ENCODE data around the gene TBC1D8.

TBC1D8 gene

DNA sequence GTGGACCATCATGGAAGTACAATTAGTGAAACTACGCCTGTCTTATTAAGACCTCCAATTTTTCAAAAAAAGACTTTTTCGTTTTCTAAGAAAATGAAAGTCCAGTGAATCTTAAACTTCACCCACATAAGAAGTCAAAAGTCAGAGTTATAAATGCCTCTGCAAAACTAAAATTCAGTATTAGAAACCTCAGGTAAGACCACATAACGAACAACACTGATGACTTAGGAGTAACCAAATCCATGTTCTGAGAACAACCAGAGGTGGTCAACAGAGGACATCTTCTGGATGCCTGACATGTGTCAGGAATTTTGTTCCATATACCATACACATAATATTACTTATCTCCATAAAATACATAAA, 86.7 kb downstream of the TBC1D8 start:
- ATAC-seq, result no peak
- TF ChIP-seq ZNF70 (CRISPR knock-in tag; IDR thresholded peaks at IDR 0.05), result no peak
- TF ChIP-seq ESRRG (CRISPR knock-in tag; IDR thresholded peaks at IDR 0.05), result no peak
- no peak for TF ChIP-seq TOX (CRISPR knock-in tag; IDR thresholded peaks at IDR 0.05; ENCODE audit: borderline replicate concordance)
- no peak for TF ChIP-seq ZNF8 (CRISPR knock-in tag; IDR thresholded peaks at IDR 0.05)
- no peak for TF ChIP-seq ZNF565 (CRISPR knock-in tag; conservative IDR thresholded peaks at IDR 0.05; ENCODE audit: low read depth)
- no peak for TF ChIP-seq ZFP3 (CRISPR knock-in tag; IDR thresholded peaks at IDR 0.05)
- TF ChIP-seq, protein P1, sequence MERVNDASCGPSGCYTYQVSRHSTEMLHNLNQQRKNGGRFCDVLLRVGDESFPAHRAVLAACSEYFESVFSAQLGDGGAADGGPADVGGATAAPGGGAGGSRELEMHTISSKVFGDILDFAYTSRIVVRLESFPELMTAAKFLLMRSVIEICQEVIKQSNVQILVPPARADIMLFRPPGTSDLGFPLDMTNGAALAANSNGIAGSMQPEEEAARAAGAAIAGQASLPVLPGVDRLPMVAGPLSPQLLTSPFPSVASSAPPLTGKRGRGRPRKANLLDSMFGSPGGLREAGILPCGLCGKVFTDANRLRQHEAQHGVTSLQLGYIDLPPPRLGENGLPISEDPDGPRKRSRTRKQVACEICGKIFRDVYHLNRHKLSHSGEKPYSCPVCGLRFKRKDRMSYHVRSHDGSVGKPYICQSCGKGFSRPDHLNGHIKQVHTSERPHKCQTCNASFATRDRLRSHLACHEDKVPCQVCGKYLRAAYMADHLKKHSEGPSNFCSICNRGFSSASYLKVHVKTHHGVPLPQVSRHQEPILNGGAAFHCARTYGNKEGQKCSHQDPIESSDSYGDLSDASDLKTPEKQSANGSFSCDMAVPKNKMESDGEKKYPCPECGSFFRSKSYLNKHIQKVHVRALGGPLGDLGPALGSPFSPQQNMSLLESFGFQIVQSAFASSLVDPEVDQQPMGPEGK (CRISPR knock-in tag; IDR thresholded peaks at IDR 0.05; ENCODE audit: borderline replicate concordance), result no peak
- no peak for TF ChIP-seq SNAI2 (CRISPR knock-in tag; IDR thresholded peaks at IDR 0.05)
- no peak for TF ChIP-seq ZFP30 (CRISPR knock-in tag; IDR thresholded peaks at IDR 0.05)
- no peak for TF ChIP-seq OSR1 (CRISPR knock-in tag; IDR thresholded peaks at IDR 0.05)
- TF ChIP-seq, protein P2, sequence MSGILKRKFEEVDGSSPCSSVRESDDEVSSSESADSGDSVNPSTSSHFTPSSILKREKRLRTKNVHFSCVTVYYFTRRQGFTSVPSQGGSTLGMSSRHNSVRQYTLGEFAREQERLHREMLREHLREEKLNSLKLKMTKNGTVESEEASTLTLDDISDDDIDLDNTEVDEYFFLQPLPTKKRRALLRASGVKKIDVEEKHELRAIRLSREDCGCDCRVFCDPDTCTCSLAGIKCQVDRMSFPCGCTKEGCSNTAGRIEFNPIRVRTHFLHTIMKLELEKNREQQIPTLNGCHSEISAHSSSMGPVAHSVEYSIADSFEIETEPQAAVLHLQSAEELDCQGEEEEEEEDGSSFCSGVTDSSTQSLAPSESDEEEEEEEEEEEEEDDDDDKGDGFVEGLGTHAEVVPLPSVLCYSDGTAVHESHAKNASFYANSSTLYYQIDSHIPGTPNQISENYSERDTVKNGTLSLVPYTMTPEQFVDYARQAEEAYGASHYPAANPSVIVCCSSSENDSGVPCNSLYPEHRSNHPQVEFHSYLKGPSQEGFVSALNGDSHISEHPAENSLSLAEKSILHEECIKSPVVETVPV (CRISPR knock-in tag; IDR thresholded peaks at IDR 0.05), result no peak

DNA sequence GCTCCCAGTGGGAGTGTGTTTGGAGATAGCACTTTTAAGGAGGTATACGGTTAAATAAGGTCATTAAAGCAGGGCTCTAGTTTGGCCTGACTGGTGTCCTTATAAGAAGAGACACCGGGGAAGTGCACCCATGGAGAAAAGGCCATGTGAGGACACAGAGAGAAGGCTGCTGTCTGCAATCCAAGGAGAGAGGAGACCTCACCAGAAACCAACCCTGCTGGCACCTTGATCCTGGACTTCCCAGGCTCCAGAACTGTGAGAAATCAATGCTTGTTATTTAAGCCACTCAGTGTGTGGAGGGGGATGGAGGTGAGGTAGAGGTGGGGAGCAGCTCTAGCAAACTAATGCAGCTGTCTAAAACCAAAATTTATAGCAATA, 87.1 kb downstream of the TBC1D8 start:
- no peak for TF ChIP-seq ZC3H10 (CRISPR knock-in tag; IDR thresholded peaks at IDR 0.05)
- TF ChIP-seq ESRRG (CRISPR knock-in tag; IDR thresholded peaks at IDR 0.05), result no peak
- no peak for TF ChIP-seq ZNF565 (CRISPR knock-in tag; conservative IDR thresholded peaks at IDR 0.05; ENCODE audit: low read depth)
- TF ChIP-seq, protein P2 (CRISPR knock-in tag; IDR thresholded peaks at IDR 0.05), result no peak
- TF ChIP-seq, protein P1 (CRISPR knock-in tag; IDR thresholded peaks at IDR 0.05; ENCODE audit: borderline replicate concordance), result no peak
- TF ChIP-seq ZNF70 (CRISPR knock-in tag; IDR thresholded peaks at IDR 0.05), result no peak
- no peak for TF ChIP-seq ISL1 (CRISPR knock-in tag; IDR thresholded peaks at IDR 0.05)
- no peak for TF ChIP-seq CSDC2 (CRISPR knock-in tag; IDR thresholded peaks at IDR 0.05)
- TF ChIP-seq, protein P3, sequence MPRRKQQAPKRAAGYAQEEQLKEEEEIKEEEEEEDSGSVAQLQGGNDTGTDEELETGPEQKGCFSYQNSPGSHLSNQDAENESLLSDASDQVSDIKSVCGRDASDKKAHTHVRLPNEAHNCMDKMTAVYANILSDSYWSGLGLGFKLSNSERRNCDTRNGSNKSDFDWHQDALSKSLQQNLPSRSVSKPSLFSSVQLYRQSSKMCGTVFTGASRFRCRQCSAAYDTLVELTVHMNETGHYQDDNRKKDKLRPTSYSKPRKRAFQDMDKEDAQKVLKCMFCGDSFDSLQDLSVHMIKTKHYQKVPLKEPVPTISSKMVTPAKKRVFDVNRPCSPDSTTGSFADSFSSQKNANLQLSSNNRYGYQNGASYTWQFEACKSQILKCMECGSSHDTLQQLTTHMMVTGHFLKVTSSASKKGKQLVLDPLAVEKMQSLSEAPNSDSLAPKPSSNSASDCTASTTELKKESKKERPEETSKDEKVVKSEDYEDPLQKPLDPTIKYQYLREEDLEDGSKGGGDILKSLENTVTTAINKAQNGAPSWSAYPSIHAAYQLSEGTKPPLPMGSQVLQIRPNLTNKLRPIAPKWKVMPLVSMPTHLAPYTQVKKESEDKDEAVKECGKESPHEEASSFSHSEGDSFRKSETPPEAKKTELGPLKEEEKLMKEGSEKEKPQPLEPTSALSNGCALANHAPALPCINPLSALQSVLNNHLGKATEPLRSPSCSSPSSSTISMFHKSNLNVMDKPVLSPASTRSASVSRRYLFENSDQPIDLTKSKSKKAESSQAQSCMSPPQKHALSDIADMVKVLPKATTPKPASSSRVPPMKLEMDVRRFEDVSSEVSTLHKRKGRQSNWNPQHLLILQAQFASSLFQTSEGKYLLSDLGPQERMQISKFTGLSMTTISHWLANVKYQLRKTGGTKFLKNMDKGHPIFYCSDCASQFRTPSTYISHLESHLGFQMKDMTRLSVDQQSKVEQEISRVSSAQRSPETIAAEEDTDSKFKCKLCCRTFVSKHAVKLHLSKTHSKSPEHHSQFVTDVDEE (CRISPR knock-in tag; IDR thresholded peaks at IDR 0.05), result no peak
- TF ChIP-seq SNAI2 (CRISPR knock-in tag; IDR thresholded peaks at IDR 0.05), result no peak
- TF ChIP-seq, protein P4, sequence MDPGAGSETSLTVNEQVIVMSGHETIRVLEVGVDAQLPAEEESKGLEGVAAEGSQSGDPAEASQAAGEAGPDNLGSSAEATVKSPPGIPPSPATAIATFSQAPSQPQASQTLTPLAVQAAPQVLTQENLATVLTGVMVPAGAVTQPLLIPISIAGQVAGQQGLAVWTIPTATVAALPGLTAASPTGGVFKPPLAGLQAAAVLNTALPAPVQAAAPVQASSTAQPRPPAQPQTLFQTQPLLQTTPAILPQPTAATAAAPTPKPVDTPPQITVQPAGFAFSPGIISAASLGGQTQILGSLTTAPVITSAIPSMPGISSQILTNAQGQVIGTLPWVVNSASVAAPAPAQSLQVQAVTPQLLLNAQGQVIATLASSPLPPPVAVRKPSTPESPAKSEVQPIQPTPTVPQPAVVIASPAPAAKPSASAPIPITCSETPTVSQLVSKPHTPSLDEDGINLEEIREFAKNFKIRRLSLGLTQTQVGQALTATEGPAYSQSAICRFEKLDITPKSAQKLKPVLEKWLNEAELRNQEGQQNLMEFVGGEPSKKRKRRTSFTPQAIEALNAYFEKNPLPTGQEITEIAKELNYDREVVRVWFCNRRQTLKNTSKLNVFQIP (CRISPR knock-in tag; IDR thresholded peaks at IDR 0.05; ENCODE audit: borderline replicate concordance, low read depth), result no peak
- TF ChIP-seq ZFP3 (CRISPR knock-in tag; IDR thresholded peaks at IDR 0.05), result no peak
- TF ChIP-seq TCF4 (CRISPR knock-in tag; IDR thresholded peaks at IDR 0.05; ENCODE audit: borderline replicate concordance), result no peak
- no peak for TF ChIP-seq RARB (CRISPR knock-in tag; IDR thresholded peaks at IDR 0.05)
- TF ChIP-seq BACH2 (CRISPR knock-in tag; IDR thresholded peaks at IDR 0.05; ENCODE audit: borderline replicate concordance), result no peak
- no peak for TF ChIP-seq OSR1 (CRISPR knock-in tag; IDR thresholded peaks at IDR 0.05)
- TF ChIP-seq ZFP30 (CRISPR knock-in tag; IDR thresholded peaks at IDR 0.05), result no peak
- TF ChIP-seq GLIS3 (CRISPR knock-in tag; IDR thresholded peaks at IDR 0.05), result no peak
- TF ChIP-seq, protein P5, sequence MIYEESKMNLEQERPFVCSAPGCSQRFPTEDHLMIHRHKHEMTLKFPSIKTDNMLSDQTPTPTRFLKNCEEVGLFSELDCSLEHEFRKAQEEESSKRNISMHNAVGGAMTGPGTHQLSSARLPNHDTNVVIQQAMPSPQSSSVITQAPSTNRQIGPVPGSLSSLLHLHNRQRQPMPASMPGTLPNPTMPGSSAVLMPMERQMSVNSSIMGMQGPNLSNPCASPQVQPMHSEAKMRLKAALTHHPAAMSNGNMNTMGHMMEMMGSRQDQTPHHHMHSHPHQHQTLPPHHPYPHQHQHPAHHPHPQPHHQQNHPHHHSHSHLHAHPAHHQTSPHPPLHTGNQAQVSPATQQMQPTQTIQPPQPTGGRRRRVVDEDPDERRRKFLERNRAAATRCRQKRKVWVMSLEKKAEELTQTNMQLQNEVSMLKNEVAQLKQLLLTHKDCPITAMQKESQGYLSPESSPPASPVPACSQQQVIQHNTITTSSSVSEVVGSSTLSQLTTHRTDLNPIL (CRISPR knock-in tag; IDR thresholded peaks at IDR 0.05; ENCODE audit: low read depth), result no peak
- TF ChIP-seq ARNTL (CRISPR knock-in tag; IDR thresholded peaks at IDR 0.05; ENCODE audit: borderline replicate concordance, low read depth), result no peak
- no peak for ATAC-seq

Data from SK-N-SH treated with all-trans-retinoic acid at 6 μM for 48 hours (cell line).